UCSD-AML1 (cell line): Measurements from ENCODE around the gene AMY1B.
"Not testable (repeated sequence)": the region's sequence is repeated elsewhere in the genome, so short reads cannot be mapped to it uniquely, and the experiment has no call there.

Experiments used
- DNase-seq: peaks from one replicate; lab custom pipeline; 2025; ENCODE audit not compliant: unreplicated experiment; lab: John Stamatoyannopoulos, UW

Gene AMY1B

GRCh38 chr1:103696110-103696509, at the start of gene AMY1B:
Gene AMY1B, minus strand, starts transcription at chr1:103696210. Its CDS starts 571 bp downstream, at chr1:103695639.
- not testable (repeated sequence) for DNase-seq

- not testable (repeated sequence) for DNase-seq
Measured at GRCh38 chr1:103745040-103745439, 49.0 kb upstream of the AMY1B start.

GRCh38 chr1:103744449-103744848, 48.4 kb upstream of the AMY1B start:
- DNase-seq, result not testable (repeated sequence)

GRCh38 chr1:103738031-103738430, 42.0 kb upstream of the AMY1B start:
- not testable (repeated sequence) for DNase-seq

GRCh38 chr1:103735334-103735733, 39.3 kb upstream of the AMY1B start:
- not testable (repeated sequence) for DNase-seq

GRCh38 chr1:103721473-103721872, 25.5 kb upstream of the AMY1B start:
- not testable (repeated sequence) for DNase-seq

- not testable (repeated sequence) for DNase-seq
Measured at GRCh38 chr1:103717404-103717803, 21.4 kb upstream of the AMY1B start.

GRCh38 chr1:103710381-103710780, 14.4 kb upstream of the AMY1B start:
- not testable (repeated sequence) for DNase-seq

- not testable (repeated sequence) for DNase-seq
Measured at GRCh38 chr1:103707670-103708069, 11.7 kb upstream of the AMY1B start.

GRCh38 chr1:103701256-103701655, 5.2 kb upstream of the AMY1B start:
- not testable (repeated sequence) for DNase-seq

GRCh38 chr1:103700669-103701068, 4.7 kb upstream of the AMY1B start:
- DNase-seq, result not testable (repeated sequence)

- DNase-seq, result not testable (repeated sequence)
Measured at GRCh38 chr1:103697430-103697829, 1.4 kb upstream of the AMY1B start.

- not testable (repeated sequence) for DNase-seq
Measured at GRCh38 chr1:103676335-103676734, 19.7 kb downstream of the AMY1B start.

- DNase-seq, result not testable (repeated sequence)
Measured at GRCh38 chr1:103655460-103655859, 40.5 kb downstream of the AMY1B start, which contains the start of gene AMY1A. Gene AMY1A, plus strand, starts transcription at chr1:103655760. Its CDS starts 571 bp downstream, at chr1:103656331.

- not testable (repeated sequence) for DNase-seq
Measured at GRCh38 chr1:103654133-103654532, 41.9 kb downstream of the AMY1B start.

- DNase-seq, result not testable (repeated sequence)
Measured at GRCh38 chr1:103650889-103651288, 45.1 kb downstream of the AMY1B start.

GRCh38 chr1:103650305-103650704, 45.7 kb downstream of the AMY1B start:
- not testable (repeated sequence) for DNase-seq

- DNase-seq, result not testable (repeated sequence)
Measured at GRCh38 chr1:103643908-103644307, 52.1 kb downstream of the AMY1B start.

GRCh38 chr1:103641194-103641593, 54.8 kb downstream of the AMY1B start:
- DNase-seq, result not testable (repeated sequence)
